ENCODE data around the gene CUX1. TPM values are rescaled to one million over a fixed set of nuclear protein-coding genes. Genes with fewer than 3 reads are reported as not detected.

Gene CUX1, protein sequence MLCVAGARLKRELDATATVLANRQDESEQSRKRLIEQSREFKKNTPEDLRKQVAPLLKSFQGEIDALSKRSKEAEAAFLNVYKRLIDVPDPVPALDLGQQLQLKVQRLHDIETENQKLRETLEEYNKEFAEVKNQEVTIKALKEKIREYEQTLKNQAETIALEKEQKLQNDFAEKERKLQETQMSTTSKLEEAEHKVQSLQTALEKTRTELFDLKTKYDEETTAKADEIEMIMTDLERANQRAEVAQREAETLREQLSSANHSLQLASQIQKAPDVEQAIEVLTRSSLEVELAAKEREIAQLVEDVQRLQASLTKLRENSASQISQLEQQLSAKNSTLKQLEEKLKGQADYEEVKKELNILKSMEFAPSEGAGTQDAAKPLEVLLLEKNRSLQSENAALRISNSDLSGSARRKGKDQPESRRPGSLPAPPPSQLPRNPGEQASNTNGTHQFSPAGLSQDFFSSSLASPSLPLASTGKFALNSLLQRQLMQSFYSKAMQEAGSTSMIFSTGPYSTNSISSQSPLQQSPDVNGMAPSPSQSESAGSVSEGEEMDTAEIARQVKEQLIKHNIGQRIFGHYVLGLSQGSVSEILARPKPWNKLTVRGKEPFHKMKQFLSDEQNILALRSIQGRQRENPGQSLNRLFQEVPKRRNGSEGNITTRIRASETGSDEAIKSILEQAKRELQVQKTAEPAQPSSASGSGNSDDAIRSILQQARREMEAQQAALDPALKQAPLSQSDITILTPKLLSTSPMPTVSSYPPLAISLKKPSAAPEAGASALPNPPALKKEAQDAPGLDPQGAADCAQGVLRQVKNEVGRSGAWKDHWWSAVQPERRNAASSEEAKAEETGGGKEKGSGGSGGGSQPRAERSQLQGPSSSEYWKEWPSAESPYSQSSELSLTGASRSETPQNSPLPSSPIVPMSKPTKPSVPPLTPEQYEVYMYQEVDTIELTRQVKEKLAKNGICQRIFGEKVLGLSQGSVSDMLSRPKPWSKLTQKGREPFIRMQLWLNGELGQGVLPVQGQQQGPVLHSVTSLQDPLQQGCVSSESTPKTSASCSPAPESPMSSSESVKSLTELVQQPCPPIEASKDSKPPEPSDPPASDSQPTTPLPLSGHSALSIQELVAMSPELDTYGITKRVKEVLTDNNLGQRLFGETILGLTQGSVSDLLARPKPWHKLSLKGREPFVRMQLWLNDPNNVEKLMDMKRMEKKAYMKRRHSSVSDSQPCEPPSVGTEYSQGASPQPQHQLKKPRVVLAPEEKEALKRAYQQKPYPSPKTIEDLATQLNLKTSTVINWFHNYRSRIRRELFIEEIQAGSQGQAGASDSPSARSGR (N-terminal part only)
- 88.7 and 138 TPM in 2 replicates for total RNA-seq

GRCh38 chr7:101817471-101818286, at the start of gene CUX1:
Gene CUX1 (plus strand): TSS chr7:101817626. CDS start chr7:101817640, 14 bp downstream.

GRCh38 chr7:102286237-102287110, 469.0 kb downstream of the CUX1 start, which contains the start of gene SH2B2:
Gene SH2B2 (plus strand): TSS chr7:102286868. CDS start chr7:102300551, 13,683 bp downstream.

Other genes with a start within 250 kb of the CUX1 start
- gene MYL10, start 188.3 kb upstream of the CUX1 start, total RNA-seq = not detected in 2 replicates

Measured in smooth muscle cell of the pulmonary artery (primary cell).